Measurements from ENCODE around the gene DBH.

- no peak for TF ChIP-seq FOXK2 (IDR thresholded peaks at IDR 0.05)
- TF ChIP-seq SMC3 (IDR thresholded peaks at IDR 0.05; ENCODE audit: borderline replicate concordance, low read length) = no peak
- no peak for TF ChIP-seq CTCF (IDR thresholded peaks at IDR 0.05 in 2 of 3, conservative IDR thresholded peaks at IDR 0.05 in 1 of 3; ENCODE audit: control insufficient read depth in 2 of 3, extremely low read depth in 1 of 3, insufficient read depth in 1 of 3, low read depth in 3 of 3, low read length in 3 of 3)
- TF ChIP-seq, protein P1, sequence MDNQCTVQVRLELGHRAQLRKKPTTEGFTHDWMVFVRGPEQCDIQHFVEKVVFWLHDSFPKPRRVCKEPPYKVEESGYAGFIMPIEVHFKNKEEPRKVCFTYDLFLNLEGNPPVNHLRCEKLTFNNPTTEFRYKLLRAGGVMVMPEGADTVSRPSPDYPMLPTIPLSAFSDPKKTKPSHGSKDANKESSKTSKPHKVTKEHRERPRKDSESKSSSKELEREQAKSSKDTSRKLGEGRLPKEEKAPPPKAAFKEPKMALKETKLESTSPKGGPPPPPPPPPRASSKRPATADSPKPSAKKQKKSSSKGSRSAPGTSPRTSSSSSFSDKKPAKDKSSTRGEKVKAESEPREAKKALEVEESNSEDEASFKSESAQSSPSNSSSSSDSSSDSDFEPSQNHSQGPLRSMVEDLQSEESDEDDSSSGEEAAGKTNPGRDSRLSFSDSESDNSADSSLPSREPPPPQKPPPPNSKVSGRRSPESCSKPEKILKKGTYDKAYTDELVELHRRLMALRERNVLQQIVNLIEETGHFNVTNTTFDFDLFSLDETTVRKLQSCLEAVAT (IDR thresholded peaks at IDR 0.05) = no peak
- TF ChIP-seq EZH2 (IDR thresholded peaks at IDR 0.05; ENCODE audit: borderline replicate concordance, control insufficient read depth, low read depth, low read length) = no peak
- TF ChIP-seq CREB1 (IDR thresholded peaks at IDR 0.05; ENCODE audit: low read depth) = no peak
- no peak for TF ChIP-seq RAD21 (IDR thresholded peaks at IDR 0.05; ENCODE audit: insufficient read depth, low read depth, low read length)
- TF ChIP-seq, protein P2, sequence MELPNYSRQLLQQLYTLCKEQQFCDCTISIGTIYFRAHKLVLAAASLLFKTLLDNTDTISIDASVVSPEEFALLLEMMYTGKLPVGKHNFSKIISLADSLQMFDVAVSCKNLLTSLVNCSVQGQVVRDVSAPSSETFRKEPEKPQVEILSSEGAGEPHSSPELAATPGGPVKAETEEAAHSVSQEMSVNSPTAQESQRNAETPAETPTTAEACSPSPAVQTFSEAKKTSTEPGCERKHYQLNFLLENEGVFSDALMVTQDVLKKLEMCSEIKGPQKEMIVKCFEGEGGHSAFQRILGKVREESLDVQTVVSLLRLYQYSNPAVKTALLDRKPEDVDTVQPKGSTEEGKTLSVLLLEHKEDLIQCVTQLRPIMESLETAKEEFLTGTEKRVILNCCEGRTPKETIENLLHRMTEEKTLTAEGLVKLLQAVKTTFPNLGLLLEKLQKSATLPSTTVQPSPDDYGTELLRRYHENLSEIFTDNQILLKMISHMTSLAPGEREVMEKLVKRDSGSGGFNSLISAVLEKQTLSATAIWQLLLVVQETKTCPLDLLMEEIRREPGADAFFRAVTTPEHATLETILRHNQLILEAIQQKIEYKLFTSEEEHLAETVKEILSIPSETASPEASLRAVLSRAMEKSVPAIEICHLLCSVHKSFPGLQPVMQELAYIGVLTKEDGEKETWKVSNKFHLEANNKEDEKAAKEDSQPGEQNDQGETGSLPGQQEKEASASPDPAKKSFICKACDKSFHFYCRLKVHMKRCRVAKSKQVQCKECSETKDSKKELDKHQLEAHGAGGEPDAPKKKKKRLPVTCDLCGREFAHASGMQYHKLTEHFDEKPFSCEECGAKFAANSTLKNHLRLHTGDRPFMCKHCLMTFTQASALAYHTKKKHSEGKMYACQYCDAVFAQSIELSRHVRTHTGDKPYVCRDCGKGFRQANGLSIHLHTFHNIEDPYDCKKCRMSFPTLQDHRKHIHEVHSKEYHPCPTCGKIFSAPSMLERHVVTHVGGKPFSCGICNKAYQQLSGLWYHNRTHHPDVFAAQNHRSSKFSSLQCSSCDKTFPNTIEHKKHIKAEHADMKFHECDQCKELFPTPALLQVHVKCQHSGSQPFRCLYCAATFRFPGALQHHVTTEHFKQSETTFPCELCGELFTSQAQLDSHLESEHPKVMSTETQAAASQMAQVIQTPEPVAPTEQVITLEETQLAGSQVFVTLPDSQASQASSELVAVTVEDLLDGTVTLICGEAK (IDR thresholded peaks at IDR 0.05; ENCODE audit: borderline replicate concordance) = no peak
Measured at GRCh38 chr9:133628766-133629165, 7.4 kb upstream of the DBH start.
